ENCODE measurements around the gene TAS1R3. TPM values are rescaled to one million over a fixed set of nuclear protein-coding genes. Genes with fewer than 3 reads are reported as not detected.

TAS1R3 gene
- total and polyA plus RNA-seq, 2 experiments from 2014 or later = 0.14 TPM; not detected in 1

- no peak for ATAC-seq
- Histone ChIP-seq H3K27me3 (ENCODE audit: insufficient read depth) (peaks cover 28% of the 10 kb centered on the region), H3F3A (replicated peaks; ENCODE audit: low read depth) (peaks cover 25% of the 10 kb centered on the region), H3K9me2 (ENCODE audit: insufficient read depth) (no peaks in the 10 kb centered on the region), H4K20me1 (replicated peaks; ENCODE audit: insufficient read depth) (no peaks in the 10 kb centered on the region; the same call in 1 of the 2 replicates), H3K79me2 (replicated peaks; ENCODE audit: insufficient read depth) (no peaks in the 10 kb centered on the region), H3K36me3 (ENCODE audit: insufficient read depth) (no peaks in the 10 kb centered on the region), H3K4me2 (peak overlapping the region; percentile 90), H3K4me3 (peak overlapping the region; percentile 69), H3K27ac (ENCODE audit: low read depth) (no peak overlapping the region), H3K4me1 (ENCODE audit: insufficient read depth) (peaks cover 32% of the 10 kb centered on the region), H2AFZ (no peak overlapping the region)
- no peak for DNase-seq (ENCODE audit: low spot score)
- Mint-ChIP-seq H3K4me1 (peaks cover 27% of the 10 kb centered on the region), H3K36me3 (ENCODE audit: low read depth) (no peaks in the 10 kb centered on the region), H3K9me3 (no peaks in the 10 kb centered on the region), H3K27me3 (ENCODE audit: insufficient read depth, low read depth, poor library complexity) (peaks cover 39% of the 10 kb centered on the region), H3K27ac (no peak overlapping the region), H3K4me3 (peak overlapping the region; percentile 74)
- peak; percentile 53 for TF ChIP-seq EZH2 (IDR thresholded peaks at IDR 0.05; ENCODE audit: low read depth, unreplicated experiment)
- TF ChIP-seq JUNB (IDR thresholded peaks at IDR 0.05; ENCODE audit: unreplicated experiment) = no peak
Measured at GRCh38 chr1:1354271-1355247, 23.5 kb downstream of the TAS1R3 start.

GRCh38 chr1:1355416-1355815 is 24.3 kb downstream of the TAS1R3 start:
- H3K4me3 ChIP-seq = peak overlapping the region; percentile 69; the same call in 1 of the 2 replicates
- TF ChIP-seq CREB1 (CRISPR knock-in tag; IDR thresholded peaks at IDR 0.05; ENCODE audit: low read depth) (no peak), STAT1 (IDR thresholded peaks at IDR 0.05; ENCODE audit: unreplicated experiment) (no peak), EZH2 (IDR thresholded peaks at IDR 0.05; ENCODE audit: low read depth, unreplicated experiment) (no peak), ETS1 (IDR thresholded peaks at IDR 0.05) (no peak), POLR2AphosphoS5 (IDR thresholded peaks at IDR 0.05; ENCODE audit: low read depth) (no peak), NANOG (IDR thresholded peaks at IDR 0.05; ENCODE audit: borderline replicate concordance) (no peak), ZNF331 (CRISPR knock-in tag; IDR thresholded peaks at IDR 0.05; ENCODE audit: low read depth) (no peak), ZNF114 (CRISPR knock-in tag; IDR thresholded peaks at IDR 0.05) (no peak), JUNB (IDR thresholded peaks at IDR 0.05; ENCODE audit: unreplicated experiment) (no peak), EZH2phosphoT487 (IDR thresholded peaks at IDR 0.05; ENCODE audit: unreplicated experiment) (no peak)
- TF ChIP-seq, protein P1, sequence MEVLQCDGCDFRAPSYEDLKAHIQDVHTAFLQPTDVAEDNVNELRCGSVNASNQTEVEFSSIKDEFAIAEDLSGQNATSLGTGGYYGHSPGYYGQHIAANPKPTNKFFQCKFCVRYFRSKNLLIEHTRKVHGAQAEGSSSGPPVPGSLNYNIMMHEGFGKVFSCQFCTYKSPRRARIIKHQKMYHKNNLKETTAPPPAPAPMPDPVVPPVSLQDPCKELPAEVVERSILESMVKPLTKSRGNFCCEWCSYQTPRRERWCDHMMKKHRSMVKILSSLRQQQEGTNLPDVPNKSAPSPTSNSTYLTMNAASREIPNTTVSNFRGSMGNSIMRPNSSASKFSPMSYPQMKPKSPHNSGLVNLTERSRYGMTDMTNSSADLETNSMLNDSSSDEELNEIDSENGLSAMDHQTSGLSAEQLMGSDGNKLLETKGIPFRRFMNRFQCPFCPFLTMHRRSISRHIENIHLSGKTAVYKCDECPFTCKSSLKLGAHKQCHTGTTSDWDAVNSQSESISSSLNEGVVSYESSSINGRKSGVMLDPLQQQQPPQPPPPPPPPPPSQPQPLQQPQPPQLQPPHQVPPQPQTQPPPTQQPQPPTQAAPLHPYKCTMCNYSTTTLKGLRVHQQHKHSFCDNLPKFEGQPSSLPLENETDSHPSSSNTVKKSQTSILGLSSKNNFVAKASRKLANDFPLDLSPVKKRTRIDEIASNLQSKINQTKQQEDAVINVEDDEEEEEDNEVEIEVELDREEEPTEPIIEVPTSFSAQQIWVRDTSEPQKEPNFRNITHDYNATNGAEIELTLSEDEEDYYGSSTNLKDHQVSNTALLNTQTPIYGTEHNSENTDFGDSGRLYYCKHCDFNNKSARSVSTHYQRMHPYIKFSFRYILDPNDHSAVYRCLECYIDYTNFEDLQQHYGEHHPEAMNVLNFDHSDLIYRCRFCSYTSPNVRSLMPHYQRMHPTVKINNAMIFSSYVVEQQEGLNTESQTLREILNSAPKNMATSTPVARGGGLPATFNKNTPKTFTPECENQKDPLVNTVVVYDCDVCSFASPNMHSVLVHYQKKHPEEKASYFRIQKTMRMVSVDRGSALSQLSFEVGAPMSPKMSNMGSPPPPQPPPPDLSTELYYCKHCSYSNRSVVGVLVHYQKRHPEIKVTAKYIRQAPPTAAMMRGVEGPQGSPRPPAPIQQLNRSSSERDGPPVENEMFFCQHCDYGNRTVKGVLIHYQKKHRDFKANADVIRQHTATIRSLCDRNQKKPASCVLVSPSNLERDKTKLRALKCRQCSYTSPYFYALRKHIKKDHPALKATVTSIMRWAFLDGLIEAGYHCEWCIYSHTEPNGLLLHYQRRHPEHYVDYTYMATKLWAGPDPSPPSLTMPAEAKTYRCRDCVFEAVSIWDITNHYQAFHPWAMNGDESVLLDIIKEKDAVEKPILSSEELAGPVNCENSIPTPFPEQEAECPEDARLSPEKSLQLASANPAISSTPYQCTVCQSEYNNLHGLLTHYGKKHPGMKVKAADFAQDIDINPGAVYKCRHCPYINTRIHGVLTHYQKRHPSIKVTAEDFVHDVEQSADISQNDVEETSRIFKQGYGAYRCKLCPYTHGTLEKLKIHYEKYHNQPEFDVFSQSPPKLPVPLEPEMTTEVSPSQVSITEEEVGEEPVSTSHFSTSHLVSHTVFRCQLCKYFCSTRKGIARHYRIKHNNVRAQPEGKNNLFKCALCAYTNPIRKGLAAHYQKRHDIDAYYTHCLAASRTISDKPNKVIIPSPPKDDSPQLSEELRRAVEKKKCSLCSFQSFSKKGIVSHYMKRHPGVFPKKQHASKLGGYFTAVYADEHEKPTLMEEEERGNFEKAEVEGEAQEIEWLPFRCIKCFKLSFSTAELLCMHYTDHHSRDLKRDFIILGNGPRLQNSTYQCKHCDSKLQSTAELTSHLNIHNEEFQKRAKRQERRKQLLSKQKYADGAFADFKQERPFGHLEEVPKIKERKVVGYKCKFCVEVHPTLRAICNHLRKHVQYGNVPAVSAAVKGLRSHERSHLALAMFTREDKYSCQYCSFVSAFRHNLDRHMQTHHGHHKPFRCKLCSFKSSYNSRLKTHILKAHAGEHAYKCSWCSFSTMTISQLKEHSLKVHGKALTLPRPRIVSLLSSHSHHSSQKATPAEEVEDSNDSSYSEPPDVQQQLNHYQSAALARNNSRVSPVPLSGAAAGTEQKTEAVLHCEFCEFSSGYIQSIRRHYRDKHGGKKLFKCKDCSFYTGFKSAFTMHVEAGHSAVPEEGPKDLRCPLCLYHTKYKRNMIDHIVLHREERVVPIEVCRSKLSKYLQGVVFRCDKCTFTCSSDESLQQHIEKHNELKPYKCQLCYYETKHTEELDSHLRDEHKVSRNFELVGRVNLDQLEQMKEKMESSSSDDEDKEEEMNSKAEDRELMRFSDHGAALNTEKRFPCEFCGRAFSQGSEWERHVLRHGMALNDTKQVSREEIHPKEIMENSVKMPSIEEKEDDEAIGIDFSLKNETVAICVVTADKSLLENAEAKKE (CRISPR knock-in tag; IDR thresholded peaks at IDR 0.05) = no peak
- H3K27me3 Mint-ChIP-seq (ENCODE audit: insufficient read depth, low read depth, poor library complexity) = peaks cover 39% of the 10 kb centered on the region
- peaks cover 28% of the 10 kb centered on the region for H3K27me3 ChIP-seq (ENCODE audit: insufficient read depth)
- ATAC-seq = peak; percentile 2
- H3K36me3 Mint-ChIP-seq (ENCODE audit: low read depth) = no peaks in the 10 kb centered on the region
- H3K36me3 ChIP-seq (ENCODE audit: insufficient read depth) = no peaks in the 10 kb centered on the region
- H3K9me2 ChIP-seq (ENCODE audit: insufficient read depth) = no peaks in the 10 kb centered on the region
- H3K4me2 ChIP-seq = peak overlapping the region; percentile 90; the same call in 1 of the 2 replicates
- no peaks in the 10 kb centered on the region; the same call in 1 of the 2 replicates for H4K20me1 ChIP-seq (replicated peaks; ENCODE audit: insufficient read depth)
- DNase-seq (ENCODE audit: low spot score) = no peak
- H3K4me3 Mint-ChIP-seq = no peak overlapping the region
- H3K79me2 ChIP-seq (replicated peaks; ENCODE audit: insufficient read depth) = no peaks in the 10 kb centered on the region
- peaks cover 32% of the 10 kb centered on the region for H3K4me1 ChIP-seq (ENCODE audit: insufficient read depth)
- H3K27ac Mint-ChIP-seq = no peak overlapping the region
- H3K9me3 Mint-ChIP-seq = no peaks in the 10 kb centered on the region
- no peak overlapping the region for H2AFZ ChIP-seq
- peaks cover 30% of the 10 kb centered on the region for H3K4me1 Mint-ChIP-seq
- H3F3A ChIP-seq (replicated peaks; ENCODE audit: low read depth) = peaks cover 25% of the 10 kb centered on the region
- H3K27ac ChIP-seq (ENCODE audit: low read depth) = no peak overlapping the region
